Breast epithelium (tissue), 4 donors: ENCODE results near the gene NEK10. TPM values are rescaled to one million over a fixed set of nuclear protein-coding genes. Genes with fewer than 3 reads are reported as not detected.

ENCODE experiments used
- DNase-seq, 2 donors: peaks; one replicate each; pipeline ENCODE4 v3.0.0-alpha.2; 2019; ENCODE audit warnings: low spot score in 2 of 2
- H3K27ac ChIP-seq, 2 donors: fragments of 200-600 bp; sonication (generic) in 1 of 2; one replicate each; pipeline ENCODE4 v1.5.1; 2016 to 2019; ENCODE audit warnings: mild to moderate bottlenecking in 1 of 2
- H3K27me3 ChIP-seq, 2 donors: fragments of 200-600 bp; sonication (generic) in 1 of 2; one replicate each; pipeline versions ENCODE4 v1.5.1 to v1.6.0; 2017 to 2019; ENCODE audit warnings: control low read depth in 1 of 2, mild to moderate bottlenecking in 1 of 2
- H3K36me3 ChIP-seq: fragments of 200-600 bp; one replicate; pipeline ENCODE4 v1.5.1; 2019
- H3K4me1 ChIP-seq, 2 donors: fragments of 200-600 bp; sonication (generic); one replicate each; pipeline ENCODE4 v1.5.1; 2016 to 2019; ENCODE audit warnings: control low read depth in 1 of 2
- H3K4me3 ChIP-seq, 3 donors: fragments of 200-600 bp; sonication (generic); 1 replicate in 2 of 3; 2 replicates in 1 of 3; pipeline ENCODE4 v1.5.1; 2016 to 2019; ENCODE audit warnings: mild to moderate bottlenecking in 3 of 3, moderate library complexity in 2 of 3
- H3K9me3 ChIP-seq, 2 donors: fragments of 200-600 bp; sonication (generic) in 1 of 2; one replicate each; pipeline ENCODE4 v1.5.1; 2016 to 2019; ENCODE audit warnings: control low read depth in 1 of 2
- CTCF ChIP-seq, 3 donors: fragments of 450-650 bp; IDR thresholded peaks; one replicate each; pipeline ENCODE4 v1.5.1; 2016 to 2017; ENCODE audit warnings: antibody characterized with exemption in 3 of 3, mild to moderate bottlenecking in 3 of 3, moderate library complexity in 3 of 3
- POLR2A ChIP-seq: fragments of 450-650 bp; IDR thresholded peaks from one replicate; pipeline ENCODE4 v1.6.1; 2016; ENCODE audit warnings: antibody characterized with exemption, mild to moderate bottlenecking, moderate library complexity
- POLR2AphosphoS5 ChIP-seq, 3 donors: sonication (generic); formaldehyde crosslinking; IDR thresholded peaks; one replicate each; pipeline ENCODE4 v1.6.1; 2017; ENCODE audit warnings: antibody characterized with exemption in 3 of 3
- intact Hi-C: fragments of 100-400 bp; cut with DNase I; formaldehyde crosslinking; loops from one replicate; pipeline ENCODE4 v1.15.1; 2023; ENCODE audit warnings: low total_unique reads
- total RNA-seq, 3 donors: library from RNA; depleted of rRNA; stranded (reverse); fragments of >200 nt; gene quantifications; one replicate each; pipeline ENCODE4 v1.1.0, GENCODE V29; 2016

The NEK10 gene
- total RNA-seq, 3 donors from 2014 or later = 0.96 to 246 (median 48.4) TPM

GRCh38 chr3:27194861-27195483 lies 174.2 kb downstream of the NEK10 start:
- intact Hi-C loops = no loop called here
- no peak overlapping the region for H3K27ac ChIP-seq
- no peaks in the 10 kb centered on the region for H3K4me1 ChIP-seq
- no peak for TF ChIP-seq POLR2A
- TF ChIP-seq CTCF (IDR thresholded peaks at IDR 0.05) = no peak
- TF ChIP-seq POLR2AphosphoS5 (IDR thresholded peaks at IDR 0.05) = no peak
- DNase-seq = no peak
- H3K36me3 ChIP-seq = no peaks in the 10 kb centered on the region
- H3K27me3 ChIP-seq = no peaks in the 10 kb centered on the region
- H3K9me3 ChIP-seq = no peaks in the 10 kb centered on the region
- no peak overlapping the region for H3K4me3 ChIP-seq

GRCh38 chr3:27193056-27193455 lies 176.1 kb downstream of the NEK10 start:
- no peak for DNase-seq
- no peak overlapping the region for H3K27ac ChIP-seq
- H3K36me3 ChIP-seq = no peaks in the 10 kb centered on the region
- intact Hi-C loops = no loop called here
- H3K27me3 ChIP-seq = no peaks in the 10 kb centered on the region
- no peak overlapping the region for H3K4me3 ChIP-seq
- no peaks in the 10 kb centered on the region for H3K4me1 ChIP-seq
- no peak for TF ChIP-seq CTCF (IDR thresholded peaks at IDR 0.05)
- TF ChIP-seq POLR2AphosphoS5 (IDR thresholded peaks at IDR 0.05) = no peak
- TF ChIP-seq POLR2A = no peak
- no peaks in the 10 kb centered on the region for H3K9me3 ChIP-seq

- H3K27ac ChIP-seq = no peak overlapping the region
- no peak overlapping the region for H3K4me3 ChIP-seq
- no peaks in the 10 kb centered on the region for H3K4me1 ChIP-seq
- intact Hi-C loops = no loop called here
- no peaks in the 10 kb centered on the region for H3K36me3 ChIP-seq
- H3K9me3 ChIP-seq = no peaks in the 10 kb centered on the region
- no peaks in the 10 kb centered on the region for H3K27me3 ChIP-seq
- no peak for DNase-seq
- TF ChIP-seq POLR2A (no peak), CTCF (IDR thresholded peaks at IDR 0.05) (no peak), POLR2AphosphoS5 (IDR thresholded peaks at IDR 0.05) (no peak)
These were observed 183.2 kb downstream of the NEK10 start for GRCh38 chr3:27186013-27186412.

GRCh38 chr3:27185231-27185989 lies 183.8 kb downstream of the NEK10 start:
- TF ChIP-seq CTCF (IDR thresholded peaks at IDR 0.05) = no peak
- TF ChIP-seq POLR2A = no peak
- TF ChIP-seq POLR2AphosphoS5 (IDR thresholded peaks at IDR 0.05) = no peak
- no peaks in the 10 kb centered on the region for H3K4me1 ChIP-seq
- no peak for DNase-seq
- no peak overlapping the region for H3K27ac ChIP-seq
- H3K4me3 ChIP-seq = no peak overlapping the region
- intact Hi-C loops = no loop called here
- no peaks in the 10 kb centered on the region for H3K36me3 ChIP-seq
- H3K9me3 ChIP-seq = no peaks in the 10 kb centered on the region
- H3K27me3 ChIP-seq = no peaks in the 10 kb centered on the region

GRCh38 chr3:27184261-27184660 lies 184.9 kb downstream of the NEK10 start:
- TF ChIP-seq POLR2A (no peak), POLR2AphosphoS5 (IDR thresholded peaks at IDR 0.05) (no peak), CTCF (IDR thresholded peaks at IDR 0.05) (no peak)

More at GRCh38 chr3:27184261-27184660, 184.9 kb downstream of the NEK10 start:
- Histone ChIP-seq H3K27me3 (no peaks in the 10 kb centered on the region), H3K4me3 (no peak overlapping the region), H3K4me1 (no peaks in the 10 kb centered on the region), H3K9me3 (no peaks in the 10 kb centered on the region), H3K27ac (no peak overlapping the region), H3K36me3 (no peaks in the 10 kb centered on the region)
- intact Hi-C loops = no loop called here
- no peak for DNase-seq
